HG02870 (cell line): ENCODE data around the gene CHRNA5.

Experiments
- ATAC-seq: cut with Tn5 transposase; IDR thresholded peaks from one replicate; pipeline ENCODE4 v1.9.1; 2021; ENCODE audit warnings: mild to moderate bottlenecking, moderate library complexity; ENCODE audit not compliant: unreplicated experiment

The CHRNA5 gene

DNA sequence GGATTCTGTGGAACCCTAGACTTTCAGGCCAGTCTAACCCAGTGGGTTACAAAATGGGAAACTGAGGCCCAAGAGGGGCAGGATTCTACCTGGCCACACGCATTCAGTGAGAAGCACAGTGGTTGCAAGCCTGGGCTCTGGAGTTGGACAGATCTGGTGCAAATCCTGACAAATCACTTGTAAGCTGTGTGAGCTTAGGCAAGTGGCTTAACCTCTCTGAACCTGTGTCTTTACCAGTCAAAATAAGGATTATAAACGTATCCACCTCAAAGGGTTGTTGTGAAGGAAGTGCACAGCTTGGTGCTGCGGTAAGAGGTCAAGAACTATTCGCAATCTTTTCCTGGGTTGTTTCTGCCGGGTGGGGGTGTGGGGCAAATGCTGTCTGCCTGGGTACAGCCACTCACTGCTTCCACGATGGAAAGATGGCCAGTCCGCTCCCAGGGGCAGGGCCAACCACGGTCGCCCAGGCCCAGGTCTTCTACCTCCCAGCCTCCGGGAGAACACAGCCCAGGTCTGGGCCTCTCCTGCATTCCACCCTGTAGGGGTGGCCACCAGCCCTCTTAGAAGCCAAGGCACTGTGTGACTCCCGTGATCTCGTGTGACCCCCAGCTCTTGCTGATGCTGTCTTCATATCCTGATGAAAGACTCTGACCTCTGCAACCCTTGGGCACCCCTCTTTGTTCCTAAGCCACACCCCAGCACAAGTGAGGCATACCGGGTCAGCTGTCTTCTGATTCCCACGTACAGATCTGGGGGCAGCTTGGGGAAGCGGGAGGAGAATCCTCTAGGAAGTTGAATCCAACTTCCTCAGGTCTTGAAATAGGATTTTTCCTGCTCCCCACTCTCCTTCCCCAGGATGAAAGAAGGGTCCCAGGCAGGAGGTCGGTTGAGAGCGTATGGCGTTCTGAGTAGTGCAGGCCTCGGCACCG, 54.0 kb downstream of the CHRNA5 start:
- no peak for ATAC-seq

DNA sequence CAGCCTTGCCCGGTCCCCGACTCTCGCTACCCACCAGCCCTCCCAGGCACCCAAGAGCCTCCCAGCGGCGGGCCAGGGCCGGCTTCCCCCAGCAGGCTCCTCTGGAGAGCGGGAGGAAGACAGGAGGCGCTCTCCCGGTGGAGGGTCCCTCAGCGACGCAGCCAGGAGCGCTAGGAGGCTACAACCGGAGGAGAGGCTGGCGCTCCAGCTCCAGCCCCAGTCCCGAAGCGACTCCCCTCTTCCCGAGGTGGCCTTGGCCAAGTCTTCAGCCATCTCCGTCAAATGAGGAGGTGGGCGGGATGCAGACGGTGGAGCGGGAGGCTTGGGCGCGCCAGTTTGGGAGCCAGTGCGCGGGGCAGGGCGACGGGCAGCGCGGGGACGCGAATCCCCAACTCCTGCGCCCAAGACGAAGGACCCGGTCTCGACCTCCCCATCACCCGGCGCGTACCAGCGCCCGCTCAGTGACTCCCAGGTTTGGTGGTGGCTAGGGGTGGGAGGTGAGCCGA, 54.8 kb downstream of the CHRNA5 start:
- no peak for ATAC-seq

DNA sequence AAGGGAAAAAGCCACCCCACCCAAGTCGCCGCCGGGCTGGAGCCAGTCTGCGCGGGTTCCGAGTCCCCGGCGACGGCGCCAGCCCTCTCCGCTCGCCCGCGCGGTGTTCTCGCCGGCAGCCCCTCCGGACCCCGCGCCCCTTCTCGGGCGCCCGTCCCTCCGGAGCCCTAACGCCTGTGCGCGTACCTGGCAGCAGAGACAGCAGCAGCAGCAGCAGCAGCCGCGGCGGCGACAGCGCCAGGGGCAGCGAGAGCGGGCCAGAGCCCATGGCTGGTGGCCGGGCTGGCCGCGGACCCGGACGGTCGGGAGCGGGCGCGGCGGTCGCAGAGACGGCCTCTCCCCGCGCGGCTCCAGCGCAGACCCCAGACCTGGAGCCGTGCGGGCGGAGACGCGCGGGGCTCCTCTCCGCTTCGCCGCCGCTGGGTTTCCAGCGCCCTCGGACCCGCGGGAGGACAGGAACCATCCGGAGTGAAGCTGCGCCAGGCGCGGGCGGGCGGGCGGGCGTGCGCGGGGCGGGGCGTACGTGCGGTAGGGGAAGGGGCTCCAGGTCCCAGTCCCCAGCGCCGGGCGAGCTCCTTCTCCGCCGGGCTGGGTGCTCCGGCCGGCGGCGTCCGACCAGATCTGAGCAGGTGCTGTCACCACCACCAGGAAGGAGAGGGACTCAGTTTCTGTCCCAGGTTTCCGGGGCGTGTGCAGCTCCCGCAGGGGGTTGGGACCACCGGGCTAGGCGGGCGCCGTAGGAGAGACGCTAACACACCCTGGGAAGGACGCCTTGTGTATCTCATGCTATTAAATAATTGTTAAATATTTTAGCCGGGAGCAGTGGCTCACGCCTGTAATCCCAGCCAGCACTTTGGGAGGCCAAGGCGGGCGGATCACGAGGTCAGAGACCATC, 55.5 kb downstream of the CHRNA5 start, which contains the start of gene CHRNA3:
Gene CHRNA3 (minus strand): TSS at position 470 of the 895 bp plus-strand sequence. CDS start 202 bp downstream, at position 268.
- ATAC-seq = no peak

DNA sequence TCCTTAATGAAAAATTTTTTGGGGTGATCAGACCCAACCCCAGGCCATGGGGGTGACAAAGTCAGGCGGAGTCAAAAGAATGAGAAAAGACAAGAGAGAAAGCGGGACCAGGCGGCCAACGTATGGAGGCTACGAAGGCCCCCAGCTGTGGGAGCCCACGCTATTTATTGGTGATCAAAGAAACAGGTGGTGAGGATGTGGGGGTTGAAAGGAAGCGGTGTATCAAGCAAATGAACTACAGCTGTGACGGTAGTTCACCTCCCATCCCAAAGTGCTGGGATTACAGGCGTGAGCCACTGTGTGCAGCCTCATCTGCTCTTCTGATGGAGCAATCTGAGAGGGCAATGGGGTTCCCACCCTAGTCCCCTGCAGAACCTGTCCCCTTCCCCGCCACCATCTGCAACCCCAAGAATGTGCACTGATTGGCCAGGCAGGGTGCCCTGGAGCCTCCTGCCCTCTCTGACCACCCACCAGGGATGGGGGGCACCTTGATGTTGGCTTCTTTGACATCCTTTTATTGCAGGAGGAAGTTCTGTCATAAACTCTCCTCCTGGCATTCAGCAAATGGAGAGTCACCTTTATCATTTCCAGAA, 56.6 kb downstream of the CHRNA5 start:
- ATAC-seq = no peak

DNA sequence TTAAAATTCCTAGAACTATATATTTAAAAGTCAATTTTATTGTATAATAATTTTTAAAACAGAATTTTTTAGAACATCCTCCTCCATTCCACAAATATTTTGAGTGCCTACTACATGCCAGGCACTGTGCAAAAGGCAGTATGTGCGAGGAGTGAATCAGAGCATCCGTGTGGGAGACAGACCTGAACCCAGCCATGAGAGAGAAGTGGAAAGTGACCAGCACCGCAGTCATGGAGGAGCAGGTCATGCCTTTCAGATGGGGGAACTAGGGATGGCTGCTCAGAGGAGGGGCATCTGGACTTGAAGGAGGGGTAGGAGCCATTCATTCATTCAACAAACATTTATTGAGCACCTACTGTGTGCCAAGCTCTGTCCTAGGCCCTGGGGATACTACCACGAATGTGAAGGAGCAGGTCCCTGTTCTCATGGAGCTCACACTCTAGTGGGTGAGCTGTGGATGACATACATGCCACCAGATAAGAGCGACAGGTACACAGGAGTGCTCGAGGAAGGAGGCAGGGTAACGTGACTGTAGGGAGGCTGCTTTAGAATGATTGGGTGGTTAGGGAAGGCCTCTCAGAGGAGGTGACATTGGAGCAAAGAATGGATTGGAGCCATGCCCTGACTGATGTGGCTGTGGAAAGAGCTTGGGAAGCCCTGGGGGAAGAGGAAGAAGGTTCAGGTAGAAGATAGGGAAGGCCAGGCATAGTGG, 58.6 kb downstream of the CHRNA5 start:
- ATAC-seq = no peak

DNA sequence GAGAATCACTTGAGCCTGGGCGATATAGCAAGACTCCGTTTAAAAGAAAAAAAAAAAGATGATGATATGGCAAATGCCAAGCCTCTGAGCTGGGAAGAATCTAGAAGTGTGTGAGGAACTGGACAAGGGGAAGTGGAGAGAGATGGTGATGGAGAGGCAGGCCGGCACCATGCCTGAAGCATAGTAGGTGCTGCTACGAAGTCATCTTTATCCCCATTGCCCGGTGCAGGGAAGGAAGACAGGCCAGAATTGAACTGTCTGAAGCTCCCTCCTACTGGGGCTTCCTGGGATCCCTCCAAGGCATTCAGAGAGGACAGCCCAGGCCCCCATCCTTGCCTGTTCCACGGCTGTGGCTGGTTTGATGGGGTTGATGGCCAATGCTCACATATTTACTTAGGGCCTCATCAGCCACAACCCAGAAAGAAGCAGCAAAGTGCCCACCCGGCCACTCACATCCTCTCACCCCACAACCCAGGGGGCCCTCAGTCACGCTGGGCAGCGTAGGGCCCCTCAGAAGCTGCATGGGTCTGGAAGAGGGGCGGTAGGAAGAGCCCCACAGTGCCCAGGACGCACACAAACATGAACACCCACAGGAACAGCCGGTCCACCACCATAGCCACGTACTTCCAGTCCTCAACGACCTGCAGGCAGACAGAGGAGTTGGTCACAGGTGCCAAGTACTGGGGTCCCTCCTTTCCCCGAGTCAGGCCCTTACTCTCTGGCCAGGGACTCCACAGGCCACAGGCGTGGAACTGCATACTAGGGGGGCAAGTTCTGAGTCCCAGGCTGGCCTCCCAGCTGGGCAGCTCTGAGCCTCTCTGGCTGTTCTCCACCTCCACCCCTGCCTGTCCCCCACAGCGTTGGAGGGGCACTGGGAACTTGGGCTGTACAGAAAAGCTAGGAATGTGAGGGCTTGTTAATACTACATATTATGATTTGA, 59.6 kb downstream of the CHRNA5 start:
- no peak for ATAC-seq

DNA sequence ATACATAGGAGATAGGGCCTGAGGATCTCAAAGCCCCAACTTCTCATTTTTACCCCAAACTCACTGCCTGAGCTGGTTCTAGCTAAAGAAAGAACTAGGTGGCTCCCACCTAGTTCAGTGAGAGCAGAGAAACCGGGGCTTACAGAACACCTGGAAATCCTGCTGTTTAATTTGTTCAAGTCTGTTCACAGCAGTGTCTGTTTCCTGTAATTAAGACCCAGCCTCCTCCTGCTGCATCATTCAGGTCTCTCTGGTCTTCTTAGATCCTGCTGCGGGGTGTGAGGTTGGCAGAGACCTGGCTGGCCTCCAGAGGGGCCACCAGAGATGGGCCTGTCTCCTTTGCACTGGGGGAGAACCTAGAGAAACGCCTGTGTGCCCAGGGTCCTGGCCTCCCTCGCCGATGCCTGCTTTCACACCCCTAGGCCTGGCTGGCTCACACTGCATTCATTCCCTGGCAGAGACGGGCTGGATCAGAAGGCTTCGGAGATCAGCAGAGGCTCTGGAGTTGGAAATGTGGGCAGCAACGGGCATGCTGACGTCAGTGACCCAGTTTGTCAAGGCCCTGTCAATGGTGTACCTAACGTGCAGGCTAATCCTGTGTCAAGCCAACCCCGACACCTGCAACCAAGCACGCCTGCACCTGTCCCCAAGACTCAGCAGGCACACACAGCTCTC, 60.4 kb downstream of the CHRNA5 start:
- ATAC-seq = no peak

DNA sequence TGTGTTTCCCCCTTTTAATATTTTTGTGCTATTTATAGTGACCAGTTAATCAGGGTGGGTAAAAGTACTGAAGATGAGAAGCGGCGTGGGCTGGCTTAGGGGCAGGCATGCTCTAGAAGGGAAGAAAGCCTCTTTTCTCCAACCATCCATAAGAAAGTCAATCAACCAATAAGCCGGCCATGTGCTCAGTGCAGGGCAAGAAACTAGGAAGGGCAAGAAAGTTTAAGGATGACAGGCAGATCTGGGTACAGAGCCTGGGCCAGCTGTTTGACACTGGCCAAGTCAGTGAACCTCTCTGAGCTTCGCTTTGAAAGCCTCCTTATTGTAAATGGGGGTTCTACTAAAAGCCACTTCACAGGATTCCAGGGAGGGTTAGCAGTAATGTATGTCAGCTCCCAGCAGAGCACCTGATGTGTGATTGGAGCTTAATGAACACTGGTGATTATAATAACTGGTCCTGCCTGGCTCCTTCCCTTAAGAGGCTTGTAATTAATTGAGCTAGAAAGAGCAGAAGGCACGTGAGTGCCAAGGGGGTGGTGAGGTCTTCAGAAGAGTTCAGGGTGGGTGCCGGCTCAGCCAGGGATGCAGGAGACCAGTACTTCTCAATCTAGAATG, 61.2 kb downstream of the CHRNA5 start:
- ATAC-seq = no peak

DNA sequence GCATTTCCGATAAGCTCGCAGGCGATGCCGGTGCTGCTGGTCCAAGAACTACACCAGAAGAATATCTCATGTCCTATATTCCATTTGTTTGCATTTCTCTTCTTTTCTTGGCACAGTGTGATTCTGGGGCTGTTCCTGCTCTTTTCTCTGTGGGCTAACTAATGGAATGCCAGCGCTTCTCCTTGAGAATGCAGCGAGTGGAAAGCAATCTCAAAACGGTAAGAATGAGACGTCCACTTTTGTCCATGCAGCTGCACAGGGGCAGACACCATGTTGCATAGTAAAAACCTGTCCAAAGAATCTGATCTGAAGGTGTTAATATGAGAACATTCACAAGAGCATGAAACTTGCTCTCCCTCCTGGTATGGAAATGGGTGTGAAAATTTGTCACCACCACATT, 62.0 kb downstream of the CHRNA5 start:
- no peak for ATAC-seq

DNA sequence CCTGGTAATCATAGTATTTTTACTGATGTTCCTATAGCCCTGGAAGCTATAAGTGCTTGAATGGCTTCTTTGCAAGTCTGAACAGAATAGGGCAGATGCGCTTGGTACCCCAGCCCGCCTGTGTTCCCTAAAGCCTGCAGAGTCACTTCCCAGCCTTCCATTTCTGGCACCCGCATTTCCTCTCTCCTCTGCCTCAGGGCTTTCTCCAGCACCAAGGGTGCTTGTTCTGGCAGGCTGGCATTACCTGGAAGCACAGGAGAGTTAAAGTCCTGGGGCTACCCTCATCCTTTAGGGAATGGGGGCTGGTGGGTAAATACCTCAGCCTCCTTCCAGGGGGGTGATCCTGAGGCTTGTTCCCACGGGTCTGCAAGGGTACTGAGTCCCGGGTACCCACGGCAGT, 62.9 kb downstream of the CHRNA5 start:
- no peak for ATAC-seq

DNA sequence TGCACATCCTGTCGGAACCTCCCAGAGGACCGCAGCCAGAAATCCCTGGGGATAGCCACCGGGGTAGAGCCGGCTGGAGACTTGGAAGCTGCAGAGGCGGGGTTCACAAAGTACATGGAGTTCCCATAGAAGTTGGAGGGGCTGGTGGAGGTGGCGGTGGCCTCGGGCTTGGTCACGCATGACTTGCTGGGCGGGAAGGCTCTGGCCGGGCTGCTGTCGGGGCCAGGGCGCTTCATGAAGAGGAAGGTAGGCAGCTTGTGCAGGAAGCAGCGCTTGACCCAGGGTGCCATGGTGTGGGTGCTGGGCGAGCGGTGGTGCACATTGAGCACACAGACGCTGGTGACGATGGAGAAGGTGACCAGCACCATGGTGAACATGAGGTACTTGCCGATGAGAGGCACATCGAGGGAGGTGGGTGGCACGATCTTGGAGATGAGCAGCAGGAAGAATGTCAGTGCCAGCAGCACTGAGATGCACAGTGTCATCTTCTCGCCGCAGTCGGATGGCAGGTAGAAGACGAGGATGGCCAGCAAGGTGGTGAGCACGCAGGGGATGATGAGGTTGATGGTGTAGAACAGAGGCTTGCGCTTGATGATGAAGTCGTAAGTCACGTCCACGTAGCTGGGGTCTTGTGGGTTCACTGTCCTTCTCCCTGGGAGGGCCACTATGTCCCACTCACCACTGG, 63.9 kb downstream of the CHRNA5 start:
- ATAC-seq = no peak

DNA sequence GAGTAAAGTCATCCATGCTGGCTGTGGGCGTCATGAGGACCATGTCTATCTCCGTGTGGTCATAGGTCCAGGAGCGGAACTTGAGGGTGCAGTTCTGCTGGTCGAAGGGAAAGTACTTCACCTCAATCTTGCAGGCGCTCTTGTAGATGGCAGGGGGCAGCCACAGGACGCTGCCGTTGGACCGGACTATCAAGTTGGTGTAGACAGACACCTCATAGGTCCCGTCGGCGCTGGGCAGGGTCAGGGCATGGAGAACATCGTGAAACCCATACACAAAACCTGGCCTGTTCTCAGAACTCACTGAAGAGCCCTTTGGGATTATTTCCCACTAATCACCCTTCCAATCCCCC, 64.4 kb downstream of the CHRNA5 start:
- ATAC-seq = no peak

DNA sequence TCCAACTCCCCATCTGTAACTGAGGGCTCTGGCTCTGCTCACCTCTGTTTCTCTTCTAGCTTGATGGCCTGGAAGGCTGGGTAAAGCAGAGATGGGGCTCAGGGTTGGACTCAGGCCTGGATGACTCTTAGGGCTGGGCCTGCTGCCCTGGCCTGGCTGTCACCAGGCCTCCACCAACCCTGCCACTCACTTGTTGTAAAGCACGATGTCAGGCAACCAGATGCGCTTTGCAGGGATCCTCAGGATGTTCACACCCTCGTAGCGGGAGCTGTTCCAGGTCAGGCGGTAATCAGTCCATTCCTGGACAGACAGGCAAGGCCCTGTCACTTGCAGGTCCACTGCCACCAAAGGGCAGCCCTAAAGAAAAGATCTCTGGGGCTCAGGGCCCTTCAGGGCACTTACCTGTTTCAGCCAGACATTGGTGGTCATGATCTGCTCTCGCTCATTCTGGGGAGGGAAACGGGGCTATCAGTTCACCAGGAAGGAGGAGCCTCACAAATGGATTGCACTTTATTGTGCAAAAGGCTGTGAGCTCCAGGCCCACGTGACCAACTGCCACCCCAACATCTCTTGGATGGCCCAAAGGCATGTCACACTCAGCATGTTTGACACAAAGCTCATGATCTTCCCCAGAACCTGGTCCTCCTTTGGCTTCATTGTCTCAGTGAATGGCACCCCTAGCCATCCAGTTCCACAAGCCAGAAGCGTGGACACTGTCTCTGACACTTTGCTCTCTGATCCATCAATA, 65.7 kb downstream of the CHRNA5 start:
- no peak for ATAC-seq

DNA sequence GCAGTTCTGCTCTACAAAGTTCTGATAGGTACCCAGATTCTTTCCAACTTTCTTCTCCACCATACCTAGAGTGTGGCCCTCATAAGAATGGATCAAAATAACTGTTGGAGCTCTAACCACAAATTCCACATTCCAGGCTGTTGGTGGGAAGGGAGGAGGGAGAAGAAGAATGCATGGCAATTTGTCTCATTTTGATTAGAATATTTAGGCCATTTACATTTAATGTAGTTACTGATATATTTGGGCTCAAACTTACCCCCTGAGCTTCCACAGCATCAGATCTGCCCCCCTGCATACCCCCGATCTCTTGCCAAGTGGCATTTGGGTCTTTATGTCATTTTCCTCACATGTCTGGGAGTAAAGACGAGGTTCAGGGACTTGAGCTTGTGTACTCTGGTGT, 68.0 kb downstream of the CHRNA5 start:
- no peak for ATAC-seq

DNA sequence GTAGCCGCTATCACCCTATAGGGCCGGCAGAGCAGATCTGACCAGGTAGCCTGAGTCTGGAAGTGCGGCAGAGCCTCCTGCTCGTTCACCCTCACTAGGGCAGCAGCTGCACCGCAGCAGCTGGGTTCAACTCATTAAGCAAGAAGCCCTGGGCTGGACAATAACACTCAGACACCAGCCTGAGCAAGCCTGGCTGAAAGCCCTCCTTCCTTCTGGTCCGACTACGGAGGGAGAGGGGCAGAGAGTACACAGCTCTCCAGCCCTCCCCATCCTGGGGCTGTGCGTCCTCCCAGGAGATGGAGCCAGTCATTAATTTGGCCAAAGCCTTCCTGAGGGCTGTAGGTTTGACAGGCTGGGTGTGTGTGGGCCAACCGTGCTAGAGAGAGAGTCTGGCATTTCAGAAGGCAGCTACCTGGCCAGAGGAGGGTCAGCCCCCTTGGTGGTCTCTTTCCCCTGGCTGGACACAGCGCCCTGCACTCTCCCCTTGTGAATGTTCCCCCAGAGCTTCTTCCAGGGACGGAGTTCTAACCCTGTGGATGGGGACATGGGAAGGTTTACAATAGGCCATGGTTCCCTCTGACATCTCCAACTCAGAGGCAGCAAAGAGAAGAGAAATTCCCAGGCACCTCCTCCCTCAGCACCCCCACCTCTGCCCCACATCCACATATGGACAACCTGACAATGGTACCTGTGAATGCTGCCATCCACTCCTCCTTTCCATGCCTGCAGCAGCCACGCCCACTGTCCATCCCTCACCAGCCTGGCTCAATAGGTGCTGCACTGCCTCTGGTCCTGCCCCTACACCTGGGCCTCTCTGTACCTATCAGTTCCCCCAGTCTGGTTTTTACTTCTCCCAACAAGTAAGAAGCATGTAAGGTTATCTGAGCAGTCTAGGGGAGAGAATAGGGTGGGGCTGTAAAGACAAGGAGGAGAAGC, 69.2 kb downstream of the CHRNA5 start:
- no peak for ATAC-seq

DNA sequence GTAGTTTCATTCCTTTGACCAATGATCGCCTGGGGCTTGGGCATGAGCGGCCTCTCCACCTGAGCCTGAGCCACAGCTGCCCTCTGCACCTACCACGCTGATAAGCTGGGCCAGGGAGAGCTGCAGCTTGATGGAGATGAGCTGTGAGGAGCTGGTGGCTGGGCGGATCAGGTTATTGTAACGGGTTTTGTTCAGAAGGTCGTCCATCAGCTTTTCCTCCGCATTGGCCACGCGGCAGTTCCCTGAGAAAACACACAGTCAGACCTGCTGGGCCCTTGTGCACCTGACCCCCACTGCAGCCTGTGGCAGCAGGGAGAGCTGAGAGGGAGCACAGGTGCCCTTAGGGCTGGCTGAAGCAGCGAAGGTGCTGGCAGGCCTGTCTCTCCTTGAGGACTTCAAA, 70.0 kb downstream of the CHRNA5 start:
- ATAC-seq = no peak
